Occipital lobe (tissue), 2 donors: Measurements from ENCODE around the gene HDAC9. TPM values are rescaled to one million over a fixed set of nuclear protein-coding genes. Genes with fewer than 3 reads are reported as not detected.

Source experiments
- DNase-seq: peaks from one replicate; lab custom pipeline; 2025; lab: John Stamatoyannopoulos, UW
- total RNA-seq: library from RNA; depleted of rRNA; stranded (reverse); fragments of >200 nt; gene quantifications from one replicate; pipeline ENCODE4 v1.2.3, GENCODE V29; 2014

HDAC9 gene
- total RNA-seq, 1 donor from 2014 or later = 175 TPM

DNA sequence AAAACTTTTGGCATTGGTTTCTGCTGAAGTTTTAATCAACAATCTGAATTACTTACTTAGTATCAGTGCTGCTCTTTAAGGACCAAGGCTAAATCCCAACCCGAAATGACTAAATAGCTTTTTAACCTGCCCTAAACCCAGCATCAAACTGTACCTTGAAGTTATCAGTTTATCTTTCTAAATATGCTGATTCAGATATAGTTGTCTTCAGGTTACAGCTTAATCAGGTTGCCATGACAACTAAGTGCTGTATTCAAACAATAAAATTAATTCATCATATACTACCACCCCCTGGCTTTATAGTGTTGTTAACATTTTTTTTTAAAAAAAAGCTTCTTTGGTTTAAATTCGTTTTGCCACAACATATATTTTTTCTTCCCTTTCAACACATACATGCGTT, 382.3 kb downstream of the HDAC9 start:
- no peak for DNase-seq

DNA sequence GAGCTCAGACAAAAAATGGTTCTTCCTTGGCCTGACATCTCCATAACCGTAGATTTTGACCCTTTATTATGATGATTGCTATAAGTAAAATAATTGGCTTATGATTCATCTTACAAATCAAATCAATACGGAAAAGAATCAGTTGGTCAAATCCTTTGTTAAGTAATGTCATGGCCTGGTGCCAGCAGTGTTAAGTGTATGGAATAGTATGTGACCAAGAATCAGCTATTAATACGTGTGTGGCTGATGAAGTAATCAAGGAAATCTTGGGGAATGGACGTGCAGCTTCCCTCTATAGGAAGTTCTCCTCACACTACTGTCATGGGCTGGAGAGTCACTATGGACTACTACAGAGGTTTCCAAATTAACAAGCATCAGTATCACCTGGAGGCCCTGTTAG, 391.3 kb downstream of the HDAC9 start:
- DNase-seq = no peak

DNA sequence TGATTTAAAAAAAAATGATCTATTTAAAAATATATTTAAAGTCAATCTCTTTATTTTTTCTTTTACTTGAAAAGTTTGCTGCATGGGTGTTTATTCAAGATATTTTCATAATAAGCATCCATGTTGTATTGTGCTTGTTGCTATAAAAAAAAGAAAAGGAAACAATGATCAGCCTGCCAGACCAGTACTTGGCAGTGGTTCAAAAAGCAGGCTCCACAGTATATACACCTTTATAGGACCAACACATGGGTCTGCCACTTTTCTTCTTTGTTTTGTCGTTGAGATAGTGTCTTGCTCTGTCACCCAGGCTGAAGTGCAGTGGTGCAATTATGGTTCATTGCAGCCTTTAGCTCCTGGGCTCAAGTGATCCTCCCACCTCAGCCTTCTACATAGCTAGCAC, 393.9 kb downstream of the HDAC9 start:
- no peak for DNase-seq

DNA sequence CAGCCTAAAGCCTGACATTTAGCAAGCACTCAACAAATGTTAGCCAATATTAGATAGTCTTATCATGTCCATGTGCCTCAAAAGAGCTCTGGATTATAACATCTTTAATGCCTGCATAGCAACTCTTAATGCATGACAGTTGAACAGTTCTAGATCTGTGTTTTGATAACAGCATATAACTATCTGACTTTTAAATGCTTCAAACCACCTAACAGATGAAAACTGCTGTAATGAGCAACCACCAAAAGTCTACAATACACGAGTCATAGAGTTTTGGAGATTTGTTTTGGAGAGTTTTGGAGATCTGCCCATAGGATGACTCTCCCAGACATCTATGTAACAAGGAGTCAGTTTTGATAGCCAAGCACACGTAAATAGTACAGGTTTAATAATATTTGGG, 394.6 kb downstream of the HDAC9 start:
- no peak for DNase-seq

DNA sequence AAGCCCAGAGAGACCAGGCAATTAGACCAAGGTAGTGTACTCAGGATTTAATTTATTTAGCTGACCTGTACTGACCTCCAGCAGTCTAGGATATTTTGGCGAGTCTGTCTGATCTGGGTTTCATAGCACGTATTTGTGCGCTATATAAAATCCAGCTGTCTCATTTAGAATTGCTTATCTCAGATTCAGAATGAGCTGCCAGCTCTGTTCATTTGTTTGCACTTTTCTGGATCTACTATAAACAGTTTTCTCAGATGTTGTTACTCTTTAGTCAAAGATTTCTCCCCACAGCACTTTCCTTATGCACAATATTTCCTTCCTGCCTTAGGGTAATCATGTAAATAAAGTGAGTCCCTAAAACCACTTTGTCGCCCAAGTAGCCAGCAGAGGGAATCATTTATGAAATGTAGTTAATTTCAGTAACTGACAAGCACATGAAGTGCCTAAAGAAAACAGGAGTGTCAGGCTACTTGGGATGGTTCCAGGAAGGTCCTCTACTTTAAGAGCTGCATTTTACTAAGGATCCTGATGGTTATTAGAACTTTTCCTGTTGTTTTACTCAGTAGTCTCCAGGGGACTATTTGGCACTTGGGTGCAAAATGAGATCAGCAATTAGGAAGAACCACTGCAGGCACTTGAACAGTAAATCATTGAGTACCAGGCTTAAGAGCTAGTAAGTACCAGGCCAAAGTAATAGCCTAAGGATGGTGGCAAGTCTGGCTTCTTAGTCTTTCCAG, 395.5 kb downstream of the HDAC9 start:
- DNase-seq = no peak

DNA sequence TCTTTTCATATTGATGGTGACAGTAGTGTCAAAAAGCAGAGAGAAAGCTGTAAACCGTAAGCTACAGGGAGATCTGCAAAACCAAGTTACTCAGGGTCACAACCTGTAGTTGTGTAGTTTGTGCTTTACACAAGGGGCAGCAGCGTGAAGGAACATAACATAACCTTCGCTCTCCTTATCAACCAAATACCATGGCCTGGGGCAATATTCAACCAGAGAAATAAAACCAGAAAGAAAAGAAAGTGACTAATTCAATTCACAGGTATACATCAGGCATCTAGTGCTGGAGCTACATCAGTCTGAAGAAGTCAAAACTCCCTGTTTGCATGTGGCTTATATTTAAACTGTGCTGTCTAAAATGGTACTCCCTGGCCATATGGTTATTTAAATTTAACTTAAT, 397.6 kb downstream of the HDAC9 start:
- no peak for DNase-seq

DNA sequence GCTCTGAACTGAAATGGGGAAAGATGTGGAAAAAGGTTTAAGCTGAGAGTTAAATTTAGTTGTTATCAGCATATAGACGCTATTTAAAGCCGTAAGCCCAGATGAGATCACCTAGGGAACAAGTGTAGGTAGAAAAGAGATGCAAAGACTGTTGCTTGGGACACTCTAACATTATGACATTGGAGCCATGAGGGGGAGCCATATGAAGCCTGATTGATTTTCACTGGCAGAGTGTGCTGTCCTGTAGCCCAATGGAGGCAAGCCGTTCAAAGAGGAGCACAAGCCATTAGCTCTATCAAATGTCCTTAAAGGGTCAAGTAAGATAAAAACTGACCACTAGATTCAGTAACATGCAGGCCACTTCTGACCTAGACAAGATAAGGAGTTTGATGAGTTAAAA, 398.6 kb downstream of the HDAC9 start:
- no peak for DNase-seq

DNA sequence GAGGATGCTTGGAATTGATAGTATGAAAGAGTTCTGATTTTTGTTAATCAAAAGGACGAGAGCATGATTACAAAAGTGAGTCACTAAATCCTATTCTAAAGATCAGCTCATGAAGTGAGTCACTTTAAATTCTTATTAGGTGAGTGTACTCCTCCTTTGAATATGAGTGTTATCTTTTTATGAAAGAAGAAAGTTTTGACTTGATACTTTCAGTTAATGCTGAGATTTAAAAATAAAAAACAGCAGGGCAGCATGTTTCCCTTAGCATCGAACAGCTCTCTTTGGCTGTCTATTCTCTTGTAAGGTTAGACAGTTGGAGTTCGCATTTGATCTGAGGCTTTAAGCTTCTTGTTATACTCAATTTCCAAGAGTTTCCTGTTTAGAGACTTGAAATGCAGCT, 399.9 kb downstream of the HDAC9 start:
- DNase-seq = no peak

DNA sequence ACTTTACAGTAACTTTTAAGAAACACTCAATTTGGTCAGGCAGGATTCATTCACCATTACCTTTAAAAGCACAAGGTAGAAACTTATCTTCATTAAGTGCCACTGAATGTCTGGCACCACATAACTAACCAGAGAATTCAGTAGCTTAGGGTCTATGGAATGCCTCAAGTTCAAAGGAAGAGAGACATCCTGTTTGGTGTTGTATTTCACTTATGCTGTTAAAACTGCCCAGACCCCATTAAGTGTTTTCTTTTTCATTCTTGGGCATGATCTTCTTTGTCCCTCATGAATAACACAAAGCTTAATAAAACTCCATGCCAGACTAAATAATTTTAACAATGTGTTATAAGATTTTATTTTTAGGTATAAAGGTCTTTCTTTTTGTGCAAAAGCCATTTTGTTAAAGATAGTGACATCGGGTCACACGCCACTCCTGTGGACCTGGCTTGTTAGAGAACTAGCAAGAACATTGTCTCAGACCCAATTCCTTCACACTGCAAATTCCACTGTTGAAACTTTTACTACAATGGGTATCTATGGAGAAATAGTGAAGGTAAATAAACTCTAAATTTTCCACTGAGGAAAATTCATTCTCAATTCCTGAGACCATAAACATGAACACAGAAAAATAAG, 400.9 kb downstream of the HDAC9 start:
- DNase-seq = no peak

DNA sequence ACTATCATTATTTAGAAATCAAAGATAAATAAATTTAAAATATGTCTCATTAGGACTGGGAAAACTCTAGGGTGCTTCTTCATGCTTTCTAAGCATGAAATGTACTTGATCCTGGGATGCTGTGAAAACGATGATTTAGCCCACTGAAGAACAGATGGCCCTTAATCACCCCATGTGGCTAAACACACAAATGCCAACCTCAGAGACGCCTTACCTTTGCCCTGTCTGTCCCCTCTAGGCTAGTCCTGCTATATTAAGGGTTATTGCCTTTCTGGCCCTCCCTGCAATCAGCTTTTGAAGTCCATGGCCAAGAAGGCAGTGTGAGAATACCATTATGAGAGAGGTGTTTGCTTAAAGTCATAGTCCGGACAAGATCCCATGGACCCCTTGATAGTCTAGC, 404.7 kb downstream of the HDAC9 start:
- no peak for DNase-seq

DNA sequence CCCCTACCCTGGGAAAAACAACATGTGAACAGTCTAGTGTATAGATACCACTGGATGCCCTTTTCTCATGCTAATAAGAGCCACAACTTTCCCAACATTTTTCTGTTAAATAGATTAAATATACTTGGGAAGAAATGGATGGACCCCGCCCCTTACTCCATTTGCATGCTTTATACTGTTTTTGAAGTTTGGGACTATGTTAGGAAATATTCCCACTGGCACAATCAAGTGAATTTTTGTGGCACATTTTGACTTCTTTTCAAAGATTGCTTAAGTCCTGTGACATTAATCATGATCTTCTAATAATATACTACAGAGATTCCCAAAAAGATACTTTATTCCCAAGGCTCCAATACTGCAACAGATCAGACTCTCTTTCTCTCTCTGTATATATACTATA, 405.3 kb downstream of the HDAC9 start:
- no peak for DNase-seq

DNA sequence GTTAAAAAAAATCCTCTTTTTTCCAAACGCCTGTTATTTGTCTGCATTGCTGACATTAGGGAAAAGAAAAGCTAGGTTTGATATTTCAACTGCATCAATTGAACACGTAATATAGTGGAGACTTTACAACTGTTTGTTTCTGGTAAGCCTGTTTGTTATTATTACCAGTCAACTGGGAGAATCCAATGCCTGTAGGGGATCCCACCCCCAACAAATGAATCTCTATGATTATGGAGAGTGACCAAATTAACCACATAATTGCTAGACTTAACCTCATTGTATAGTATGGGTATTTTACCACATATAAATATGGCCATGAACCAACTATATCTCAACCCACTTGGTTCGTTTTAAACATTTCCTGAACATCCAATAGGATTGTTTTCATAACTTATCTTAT, 405.8 kb downstream of the HDAC9 start:
- DNase-seq = no peak

DNA sequence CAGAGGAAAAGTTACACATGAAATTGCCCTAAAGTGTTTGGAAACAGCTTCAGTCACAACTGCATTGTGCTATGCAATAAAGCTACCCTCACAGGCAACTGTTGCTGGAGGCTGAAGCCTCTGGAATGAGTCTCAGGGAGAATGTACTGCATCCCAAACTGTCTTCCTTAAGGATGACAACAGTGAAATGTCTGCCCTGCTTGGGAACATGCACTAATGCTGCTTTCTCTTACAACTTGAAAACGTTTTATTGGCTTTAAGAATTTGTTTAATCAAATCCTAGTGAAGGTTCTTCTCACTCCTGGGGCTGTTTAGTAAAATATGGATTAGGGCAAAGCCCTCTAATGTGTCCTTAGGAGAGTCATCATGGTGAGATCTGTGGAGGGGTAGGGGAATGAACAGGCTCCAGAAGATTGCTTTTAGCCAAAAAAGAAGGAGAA, 406.5 kb downstream of the HDAC9 start:
- no peak for DNase-seq

DNA sequence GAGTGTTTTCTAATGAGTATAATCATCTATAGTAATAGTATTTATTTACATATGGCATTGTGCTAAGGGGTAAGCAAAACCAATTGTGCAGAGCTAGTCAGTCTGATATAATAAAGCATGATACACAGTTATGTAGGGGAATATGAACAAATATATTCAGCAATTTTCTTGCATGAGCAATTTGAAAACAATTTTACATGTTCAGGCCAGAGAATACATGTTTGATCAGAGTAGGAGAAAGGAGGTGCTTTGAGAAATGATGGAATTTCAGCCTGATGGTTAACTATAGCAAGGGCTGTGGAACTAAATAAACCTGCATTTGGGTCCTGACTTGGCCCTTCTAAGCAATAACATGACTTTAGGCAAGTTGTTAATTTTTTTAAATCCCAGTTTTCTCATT, 407.3 kb downstream of the HDAC9 start:
- no peak for DNase-seq

DNA sequence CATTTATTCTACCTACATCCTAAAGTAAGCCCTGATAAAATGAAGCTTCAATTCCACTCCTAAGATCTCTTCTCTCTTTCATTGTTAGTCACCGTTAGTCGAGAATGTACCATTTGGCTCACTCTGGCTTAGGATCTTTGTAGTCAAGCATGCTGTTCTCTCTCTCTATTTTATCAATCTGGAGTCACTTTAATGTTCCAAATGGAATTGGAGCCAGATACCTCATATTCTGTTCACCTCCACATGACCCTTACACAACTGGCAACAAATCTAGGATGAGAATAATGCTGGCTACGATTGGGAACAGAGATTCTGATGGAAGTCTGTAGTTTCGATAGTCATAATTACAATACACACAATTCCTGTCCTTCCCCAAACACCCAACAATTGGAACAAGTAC, 408.1 kb downstream of the HDAC9 start:
- no peak for DNase-seq

DNA sequence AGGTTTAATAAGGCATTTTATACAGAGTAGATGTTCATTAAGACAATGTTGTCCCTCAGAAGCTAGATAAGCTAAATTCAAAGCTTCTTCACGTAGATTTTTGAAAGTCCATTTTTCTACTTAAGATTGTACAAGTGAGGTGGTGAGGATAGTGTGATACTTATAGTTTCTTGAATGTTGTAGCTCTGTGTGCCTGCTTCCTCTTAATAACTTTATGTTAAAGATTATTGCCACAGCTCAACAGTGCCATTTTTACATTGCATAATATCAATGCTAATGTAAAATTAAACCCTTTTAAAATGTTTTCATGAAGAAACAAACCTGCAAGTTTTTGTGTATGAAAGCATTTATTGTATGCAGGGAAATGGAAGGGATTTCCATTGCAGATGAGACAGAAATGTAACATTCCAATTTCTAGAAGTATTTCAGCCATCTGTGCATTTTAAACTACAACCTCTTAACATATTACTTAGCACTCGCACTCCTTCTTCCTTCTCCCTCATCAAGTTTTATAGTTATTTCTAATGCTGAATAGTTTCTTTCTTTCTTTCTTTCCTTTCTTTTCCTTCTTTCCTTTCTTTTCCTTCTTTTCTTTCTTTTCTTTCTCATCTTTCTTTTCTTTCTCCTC, 409.9 kb downstream of the HDAC9 start:
- DNase-seq = no peak

DNA sequence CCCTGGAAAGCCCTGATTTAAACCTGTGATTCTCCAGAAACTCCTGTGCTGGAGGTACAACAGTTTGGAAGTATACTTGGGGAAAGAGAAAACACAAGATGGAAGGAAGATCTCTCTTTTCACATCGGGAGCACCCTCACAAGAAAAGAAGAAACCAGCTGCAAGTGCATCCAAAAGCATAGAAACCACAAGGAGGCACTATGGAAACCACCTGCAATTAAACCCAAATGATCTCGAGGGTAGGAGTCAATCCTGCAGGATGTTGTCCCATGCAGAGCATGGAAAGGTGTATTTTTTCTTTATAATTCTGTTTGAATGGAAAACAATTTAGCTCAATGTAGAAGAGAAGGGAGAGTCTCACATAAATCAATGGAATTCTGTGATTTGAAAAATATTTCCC, 411.4 kb downstream of the HDAC9 start:
- no peak for DNase-seq

DNA sequence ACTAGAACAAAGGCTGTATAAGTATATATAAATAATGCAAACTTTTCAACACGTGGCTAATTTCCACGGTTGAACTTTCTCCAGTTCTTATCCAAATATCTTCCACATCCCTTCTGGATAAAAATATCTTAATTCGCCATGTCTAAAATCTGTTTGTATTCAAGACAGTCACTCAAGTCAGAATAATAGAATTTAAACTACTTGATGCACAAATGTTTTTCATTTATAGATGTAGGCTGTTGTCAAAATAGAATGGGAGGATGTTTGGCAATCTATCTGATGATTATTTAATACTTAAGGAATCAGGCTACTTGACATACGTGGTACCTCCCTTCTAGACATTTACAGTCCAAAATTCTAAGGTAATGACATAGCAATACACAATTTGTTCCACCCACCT, 417.6 kb downstream of the HDAC9 start:
- DNase-seq = no peak

DNA sequence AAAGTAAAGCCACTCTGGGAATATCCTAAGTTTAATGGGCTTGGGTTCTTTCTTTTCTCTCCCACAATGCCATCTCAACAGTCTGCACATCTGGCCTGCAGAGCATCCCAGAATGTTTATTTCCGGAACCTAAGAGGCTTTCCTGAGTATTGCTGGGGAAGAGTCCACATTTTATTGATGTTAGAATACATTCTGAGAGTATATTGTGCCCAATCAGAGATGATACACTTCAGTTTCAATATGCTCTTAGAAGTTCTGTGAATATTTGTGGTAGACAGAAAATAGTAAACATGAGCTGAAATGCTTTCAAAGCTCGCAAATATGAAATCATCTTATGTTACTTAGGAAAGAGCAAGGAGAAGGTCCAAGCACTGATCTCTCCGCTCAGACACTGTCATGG, 421.3 kb downstream of the HDAC9 start:
- no peak for DNase-seq

DNA sequence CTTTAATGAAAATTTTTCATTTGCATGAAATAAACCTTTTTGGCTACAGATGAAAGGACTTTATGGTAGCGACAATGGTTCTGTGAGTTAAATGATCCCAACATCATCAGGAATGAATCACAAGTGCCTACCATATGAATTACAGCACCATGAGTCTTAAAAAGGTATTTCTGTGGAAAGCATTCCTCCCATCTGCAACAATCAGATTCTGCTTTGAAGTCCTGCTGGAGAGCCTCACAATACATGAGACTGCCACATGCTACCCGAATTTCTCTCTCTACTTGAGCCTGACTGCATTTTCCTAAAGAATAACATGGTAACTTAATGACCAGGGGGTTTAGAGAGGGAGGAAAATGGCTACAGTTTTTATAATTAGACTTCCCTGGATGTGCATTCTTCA, 431.6 kb downstream of the HDAC9 start:
- no peak for DNase-seq

DNA sequence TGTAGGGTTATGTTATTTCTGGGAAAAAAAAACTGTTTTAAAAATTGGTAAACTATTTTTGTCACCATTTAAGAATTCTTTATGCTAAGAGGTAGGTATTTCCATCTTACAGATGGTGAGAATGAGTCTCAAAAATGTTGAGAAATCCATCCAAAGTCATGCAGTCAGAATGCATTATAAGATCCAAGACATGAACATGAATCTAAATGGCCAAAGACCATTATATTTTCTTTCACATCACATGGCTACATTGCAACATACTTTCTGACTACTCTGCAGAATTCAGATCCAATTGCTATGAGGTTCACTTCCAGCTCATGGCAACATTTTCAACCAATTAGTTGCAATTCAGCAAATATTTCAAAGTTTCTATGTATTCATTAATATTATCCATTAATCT, 440.7 kb downstream of the HDAC9 start:
- DNase-seq = no peak

DNA sequence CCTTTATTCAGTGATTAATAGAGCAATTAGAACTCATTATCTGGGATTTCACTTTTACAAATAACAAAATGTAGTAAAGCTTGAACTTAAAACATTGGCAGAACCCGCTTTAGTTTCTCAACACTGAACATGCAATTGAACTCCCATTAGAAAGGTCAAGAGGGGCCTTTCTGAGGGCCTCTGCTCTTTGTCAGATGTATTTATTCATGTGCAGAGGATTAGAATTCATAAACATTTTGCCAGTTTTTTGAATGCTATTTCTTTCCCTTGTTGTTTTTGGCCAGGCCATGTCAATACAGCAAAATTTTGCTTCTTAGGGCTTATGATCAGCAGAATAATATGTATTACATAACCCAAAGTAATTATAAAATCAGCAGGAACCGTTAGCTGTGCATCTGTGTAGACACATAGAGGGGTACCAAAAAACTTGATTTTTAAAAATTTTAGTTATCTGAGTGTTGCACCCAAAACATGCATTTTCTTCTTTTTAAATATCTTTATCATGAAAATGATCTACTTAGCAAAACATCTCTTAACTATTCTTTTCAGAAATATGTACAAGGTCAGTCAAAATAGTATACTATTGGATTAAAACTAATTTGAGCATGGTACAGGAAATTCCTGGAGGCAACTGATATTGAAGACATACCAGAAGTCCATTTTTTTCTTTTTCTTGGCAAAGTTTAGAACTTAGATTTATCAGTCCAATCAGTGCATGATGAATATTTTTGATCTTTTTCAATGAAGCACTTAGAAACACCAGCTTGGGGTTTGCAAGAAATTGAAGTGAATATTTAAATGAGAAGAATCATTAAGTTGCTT, 444.4 kb downstream of the HDAC9 start:
- no peak for DNase-seq
